Lower lobe of right lung (tissue), 2 donors: ENCODE measurements around the gene CD248. TPM values are rescaled to one million over a fixed set of nuclear protein-coding genes. Genes with fewer than 3 reads are reported as not detected.
"Not testable (repeated sequence)": the region's sequence is repeated elsewhere in the genome, so short reads cannot be mapped to it uniquely, and the experiment has no call there.

Source experiments
- ATAC-seq, 2 donors: fragments of 200-7000 bp; cut with Tn5 transposase; one replicate each; pipeline ENCODE4 v1.9.1; 2020 to 2022; ENCODE audit warnings: mild to moderate bottlenecking in 2 of 2, moderate library complexity in 2 of 2
- DNase-seq: peaks from one replicate; pipeline ENCODE4 v3.0.0-alpha.2; 2020
- H3K27ac ChIP-seq: fragments of 200-600 bp; one replicate; pipeline ENCODE4 v1.8.0; 2022
- H3K27me3 ChIP-seq: fragments of 200-600 bp; one replicate; pipeline ENCODE4 v1.8.0; 2022; ENCODE audit warnings: low read depth
- H3K36me3 ChIP-seq: fragments of 200-600 bp; one replicate; pipeline ENCODE4 v1.8.0; 2022; ENCODE audit warnings: mild to moderate bottlenecking
- H3K4me1 ChIP-seq: fragments of 200-600 bp; one replicate; pipeline ENCODE4 v1.8.0; 2022
- H3K4me3 ChIP-seq: fragments of 200-600 bp; one replicate; pipeline ENCODE4 v1.8.0; 2022; ENCODE audit warnings: mild to moderate bottlenecking
- H3K9me3 ChIP-seq: fragments of 200-600 bp; one replicate; pipeline ENCODE4 v1.8.0; 2022
- CTCF ChIP-seq: fragments of 200-600 bp; IDR thresholded peaks from one replicate; pipeline ENCODE4 v1.8.0; 2022; ENCODE audit warnings: antibody characterized with exemption, mild to moderate bottlenecking
- intact Hi-C: fragments of 100-400 bp; cut with DNase I; formaldehyde crosslinking; loops from one replicate; pipeline ENCODE4 v1.11.0; 2022
- total RNA-seq: library from RNA; stranded (reverse); fragmentation: NEBNext Ultra II Directional; extraction: Animal tissue kit (Norgen Biotek cat#: 25700); gene quantifications from one replicate; pipeline ENCODE4 v1.2.1, GENCODE V29; 2021
- donor health status: DM: no; HTN: yes; CAD: no; lungs with severe emphysema.

The CD248 gene
- total RNA-seq, 1 donor from 2014 or later: 28.7 TPM

- ATAC-seq (no peak), DNase-seq (no peak)
- Histone ChIP-seq H3K36me3 (peaks cover 27% of the 10 kb centered on the region), H3K4me3 (no peak overlapping the region), H3K9me3 (no peaks in the 10 kb centered on the region), H3K27me3 (no peaks in the 10 kb centered on the region), H3K4me1 (peaks cover 20% of the 10 kb centered on the region), H3K27ac (no peak overlapping the region)
- intact Hi-C loops: no loop called here
- no peak for TF ChIP-seq CTCF
Measured at GRCh38 chr11:66280428-66280827, 36.4 kb downstream of the CD248 start.

DNA sequence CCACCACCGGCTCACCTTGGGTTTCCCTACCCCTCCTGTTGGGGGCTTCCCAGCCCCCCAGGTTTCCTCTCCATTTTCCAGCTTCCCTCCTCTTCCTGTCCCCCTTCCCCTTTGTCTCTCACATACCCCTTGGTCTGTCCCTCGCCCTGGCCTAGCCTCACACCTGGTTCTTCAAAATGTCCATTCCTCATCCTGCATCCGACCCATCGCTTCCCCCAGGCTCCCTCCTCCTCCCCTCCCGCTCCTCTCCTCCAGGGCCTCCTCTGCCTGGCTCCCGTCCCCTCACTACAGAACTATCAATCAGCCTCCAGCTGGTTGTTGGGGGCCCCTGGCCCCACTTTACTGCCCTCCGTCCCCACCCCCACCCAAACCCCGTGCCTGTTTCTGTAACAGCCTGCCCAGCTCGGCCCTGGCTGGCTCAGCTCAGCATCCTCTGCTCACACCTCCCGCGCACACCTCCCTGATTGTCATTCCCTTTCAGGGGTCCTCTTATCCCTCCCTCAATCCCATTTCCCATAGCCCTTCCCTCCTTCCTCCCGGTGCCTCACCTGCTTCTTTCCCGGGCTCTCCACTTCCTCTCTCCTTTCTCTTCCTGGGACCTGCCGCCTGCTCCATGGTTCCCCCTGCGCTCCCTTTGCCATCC, 37.6 kb downstream of the CD248 start:
- Histone ChIP-seq H3K4me3 (no peak overlapping the region), H3K36me3 (peaks cover 30% of the 10 kb centered on the region), H3K9me3 (no peaks in the 10 kb centered on the region), H3K27ac (no peak overlapping the region), H3K27me3 (no peaks in the 10 kb centered on the region), H3K4me1 (peaks cover 20% of the 10 kb centered on the region)
- ATAC-seq (no peak), DNase-seq (no peak)
- TF ChIP-seq CTCF: no peak
- intact Hi-C loops: no loop called here

DNA sequence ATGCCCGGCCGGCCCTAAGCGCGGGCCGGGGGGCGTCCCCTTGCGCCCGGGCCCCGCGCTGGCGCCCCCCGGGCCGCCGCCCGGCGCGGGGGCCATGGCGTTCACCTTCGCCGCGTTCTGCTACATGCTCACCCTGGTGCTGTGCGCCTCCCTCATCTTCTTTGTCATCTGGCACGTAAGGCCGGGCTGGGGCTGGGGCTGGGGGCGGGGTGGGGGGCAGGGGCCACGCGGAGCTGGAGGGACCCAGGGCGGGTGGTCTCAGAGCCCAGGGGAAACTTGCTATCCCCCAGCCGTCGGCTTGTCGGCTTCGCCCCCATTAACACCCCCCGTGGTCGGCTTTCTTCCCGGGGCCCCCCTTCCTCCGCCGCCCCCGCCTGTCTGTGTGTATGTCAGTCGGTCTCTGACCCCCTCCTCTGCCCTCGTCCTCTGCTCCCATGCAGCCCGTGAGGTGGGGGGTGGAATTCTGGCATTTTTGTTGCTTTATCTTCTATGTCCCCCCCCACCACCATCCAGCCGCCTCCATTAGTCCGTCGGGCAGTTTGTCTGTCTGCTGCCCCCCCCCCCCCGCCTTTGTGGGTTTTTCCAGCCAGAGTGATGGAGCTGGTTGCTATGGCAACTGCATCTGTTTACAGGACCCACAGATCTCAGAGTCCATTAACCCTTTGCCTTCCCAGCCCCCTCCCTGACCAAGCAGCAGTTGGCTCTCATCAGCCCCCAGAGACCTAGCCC, 38.3 kb downstream of the CD248 start:
- H3K27ac ChIP-seq: no peak overlapping the region
- H3K4me1 ChIP-seq: peaks cover 20% of the 10 kb centered on the region
- DNase-seq (no peak), ATAC-seq (no peak)
- no peak overlapping the region for H3K4me3 ChIP-seq
- no peaks in the 10 kb centered on the region for H3K27me3 ChIP-seq
- peaks cover 37% of the 10 kb centered on the region for H3K36me3 ChIP-seq
- intact Hi-C loops: no loop called here
- no peaks in the 10 kb centered on the region for H3K9me3 ChIP-seq
- no peak for TF ChIP-seq CTCF

GRCh38 chr11:66277471-66278362, 39.1 kb downstream of the CD248 start, which contains the start of gene CNIH2:
CNIH2 (plus strand) TSS chr11:66278175; CDS start chr11:66278457, 282 bp downstream.
- Histone ChIP-seq H3K9me3 (no peaks in the 10 kb centered on the region), H3K27me3 (no peaks in the 10 kb centered on the region), H3K27ac (no peak within 1 kb of the TSS), H3K36me3 (peaks cover 41% of the 10 kb centered on the region), H3K4me1 (peaks cover 17% of the 10 kb centered on the region), H3K4me3 (peak within 1 kb of the TSS; percentile 44)
- TF ChIP-seq CTCF: no peak
- intact Hi-C loops: no loop called here
- DNase-seq (no peak), ATAC-seq (peak; percentile 6 to 29)

DNA sequence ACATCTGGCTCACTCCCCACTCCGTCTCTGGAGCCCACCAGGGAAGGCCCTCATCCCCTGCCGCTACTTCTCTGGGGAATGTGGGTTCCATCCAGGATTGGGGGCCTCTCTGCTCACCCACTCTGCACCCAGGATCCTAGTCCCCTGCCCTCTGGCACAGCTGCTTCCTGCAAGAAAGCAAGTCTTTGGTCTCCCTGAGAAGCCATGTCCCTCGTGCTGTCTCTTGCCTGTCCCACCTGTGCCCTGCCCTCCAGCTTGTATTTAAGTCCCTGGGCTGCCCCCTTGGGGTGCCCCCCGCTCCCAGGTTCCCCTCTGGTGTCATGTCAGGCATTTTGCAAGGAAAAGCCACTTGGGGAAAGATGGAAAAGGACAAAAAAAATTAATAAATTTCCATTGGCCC, 39.8 kb downstream of the CD248 start:
- Histone ChIP-seq H3K36me3 (peaks cover 47% of the 10 kb centered on the region), H3K4me1 (peaks cover 11% of the 10 kb centered on the region)
- H3K4me3 ChIP-seq, DNase-seq, H3K27ac ChIP-seq, ATAC-seq, H3K27me3 ChIP-seq, intact Hi-C loops, H3K9me3 ChIP-seq: not testable (repeated sequence)

- H3K9me3 ChIP-seq, intact Hi-C loops, H3K27ac ChIP-seq, H3K27me3 ChIP-seq, H3K4me3 ChIP-seq, DNase-seq, ATAC-seq, H3K4me1 ChIP-seq: not testable (repeated sequence)
- peaks cover 52% of the 10 kb centered on the region for H3K36me3 ChIP-seq
Measured at GRCh38 chr11:66276619-66277018, 40.2 kb downstream of the CD248 start.
